RWPE1 (cell line): ENCODE measurements around the gene FAM20B.

ENCODE experiments used
- CTCF ChIA-PET: fragments of 350-600 bp; sonication (Branson Sonifier 250); formaldehyde crosslinking; extraction: SDS; loops from one replicate; lab custom pipeline; 2021; lab: Yijun Ruan, JAX
- POLR2A ChIA-PET: fragments of 400-600 bp; formaldehyde crosslinking; extraction: SDS; loops from one replicate; lab custom pipeline; 2020; ENCODE audit warnings: antibody characterized with exemption; ENCODE audit not compliant: low non-redundant PET; lab: Yijun Ruan, JAX
- DNase-seq: peaks from one replicate; pipeline ENCODE4 v3.0.0; 2012; ENCODE audit warnings: low spot score
- H3K27ac ChIP-seq: fragments of 450-650 bp; 2 replicates; pipeline ENCODE4 v1.5.1; 2017
- TF ChIP-seq, protein P1 (sequence below): fragments of 450-650 bp; conservative IDR thresholded peaks from 2 replicates; pipeline ENCODE4 v1.5.1; 2017; ENCODE audit warnings: low read depth, mild to moderate bottlenecking

Gene FAM20B

DNA sequence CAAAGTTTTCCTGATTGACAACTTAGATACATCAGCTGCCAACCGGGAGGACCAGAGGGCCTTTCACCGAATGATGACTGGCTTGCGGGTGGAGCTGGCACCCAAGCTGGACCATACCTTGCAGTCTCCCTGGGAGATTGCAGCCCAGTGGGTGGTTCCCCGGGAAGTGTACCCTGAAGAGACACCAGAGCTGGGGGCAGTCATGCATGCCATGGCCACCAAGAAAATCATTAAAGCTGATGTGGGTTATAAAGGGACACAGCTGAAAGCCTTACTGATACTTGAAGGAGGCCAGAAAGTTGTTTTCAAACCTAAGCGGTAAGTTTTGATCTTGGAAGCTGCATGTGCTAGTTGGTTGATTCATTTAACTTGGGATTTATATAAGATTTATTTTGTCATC lies 18.2 kb downstream of the FAM20B start:
- POLR2A ChIA-PET = no interaction called here
- CTCF ChIA-PET = no interaction called here

DNA sequence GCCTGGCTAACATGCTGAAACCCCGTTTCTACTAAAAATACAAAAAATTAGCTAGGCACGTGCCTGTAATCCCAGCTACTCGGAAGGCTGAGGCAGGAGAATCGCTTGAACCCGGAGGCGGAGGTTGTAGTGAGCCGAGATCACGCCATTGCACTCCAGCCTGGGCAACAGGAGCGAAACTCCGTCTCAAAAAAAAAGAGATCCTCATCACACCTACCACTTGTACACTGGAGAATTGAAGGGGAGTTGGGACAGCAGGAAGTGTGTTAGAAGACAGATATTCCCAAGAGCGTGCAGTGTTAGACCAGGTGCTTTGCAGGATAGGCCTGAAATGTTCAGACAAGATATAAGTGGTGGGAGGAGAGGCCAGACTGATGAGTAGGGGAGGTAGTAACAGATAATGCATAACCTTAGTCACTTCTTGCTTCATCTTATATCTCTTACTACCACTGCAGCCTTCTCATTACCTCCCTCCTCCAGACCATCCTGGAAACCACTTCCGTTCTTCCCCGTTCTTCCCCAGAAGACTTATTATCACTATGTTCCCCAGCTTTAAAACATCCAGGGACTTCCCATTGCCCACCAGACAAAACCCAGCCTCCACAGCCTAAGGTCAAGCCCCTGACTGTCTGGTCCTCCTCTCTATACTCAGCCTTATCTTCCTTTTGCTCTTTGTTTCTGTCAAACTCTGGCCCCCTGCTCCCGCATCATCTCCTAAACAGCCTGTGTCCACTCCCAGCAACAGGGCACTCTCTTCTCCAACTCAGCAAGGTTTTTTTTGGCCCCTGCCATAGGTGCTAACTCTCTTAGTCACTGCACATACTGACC lies 21.3 kb downstream of the FAM20B start:
- no peak overlapping the region for H3K27ac ChIP-seq
- CTCF ChIA-PET = interaction anchor here (0.6 to 0.7 kb wide), 2 partner anchors 515 to 580 kb away, joined by 3 read pairs; no protein-coding TSS in a partner anchor
- DNase-seq = no peak
- TF ChIP-seq, protein P1, sequence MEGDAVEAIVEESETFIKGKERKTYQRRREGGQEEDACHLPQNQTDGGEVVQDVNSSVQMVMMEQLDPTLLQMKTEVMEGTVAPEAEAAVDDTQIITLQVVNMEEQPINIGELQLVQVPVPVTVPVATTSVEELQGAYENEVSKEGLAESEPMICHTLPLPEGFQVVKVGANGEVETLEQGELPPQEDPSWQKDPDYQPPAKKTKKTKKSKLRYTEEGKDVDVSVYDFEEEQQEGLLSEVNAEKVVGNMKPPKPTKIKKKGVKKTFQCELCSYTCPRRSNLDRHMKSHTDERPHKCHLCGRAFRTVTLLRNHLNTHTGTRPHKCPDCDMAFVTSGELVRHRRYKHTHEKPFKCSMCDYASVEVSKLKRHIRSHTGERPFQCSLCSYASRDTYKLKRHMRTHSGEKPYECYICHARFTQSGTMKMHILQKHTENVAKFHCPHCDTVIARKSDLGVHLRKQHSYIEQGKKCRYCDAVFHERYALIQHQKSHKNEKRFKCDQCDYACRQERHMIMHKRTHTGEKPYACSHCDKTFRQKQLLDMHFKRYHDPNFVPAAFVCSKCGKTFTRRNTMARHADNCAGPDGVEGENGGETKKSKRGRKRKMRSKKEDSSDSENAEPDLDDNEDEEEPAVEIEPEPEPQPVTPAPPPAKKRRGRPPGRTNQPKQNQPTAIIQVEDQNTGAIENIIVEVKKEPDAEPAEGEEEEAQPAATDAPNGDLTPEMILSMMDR = no peak
- POLR2A ChIA-PET = no interaction called here

More for the DNA sequence above, 18.2 kb downstream of the FAM20B start:
- H3K27ac ChIP-seq = no peak overlapping the region
- TF ChIP-seq, protein P1 = no peak
- DNase-seq = no peak

DNA sequence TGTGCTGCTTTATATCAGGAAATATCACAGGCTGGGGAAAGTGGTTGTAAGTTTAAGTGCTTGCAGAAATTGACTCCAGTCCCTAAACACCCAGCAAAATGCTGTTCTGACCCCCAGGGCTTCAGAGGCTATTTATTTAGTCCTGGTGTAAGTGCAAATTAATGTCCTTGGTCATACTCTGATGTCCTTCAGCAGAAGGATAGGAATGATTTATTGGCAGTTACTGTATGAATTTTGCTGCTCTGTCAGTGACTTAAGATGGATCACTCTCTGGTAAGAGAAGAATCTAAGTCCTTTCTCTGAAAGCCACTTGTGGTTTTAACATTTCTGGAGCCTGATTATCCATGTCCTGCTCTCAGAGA lies 21.9 kb downstream of the FAM20B start:
- ChIA-PET POLR2A (no interaction called here), CTCF (interaction anchor here (0.6 to 0.7 kb wide), 2 partner anchors 516 to 581 kb away, joined by 3 read pairs; no protein-coding TSS in a partner anchor)
- no peak overlapping the region for H3K27ac ChIP-seq
- TF ChIP-seq, protein P1 = no peak
- DNase-seq = no peak

DNA sequence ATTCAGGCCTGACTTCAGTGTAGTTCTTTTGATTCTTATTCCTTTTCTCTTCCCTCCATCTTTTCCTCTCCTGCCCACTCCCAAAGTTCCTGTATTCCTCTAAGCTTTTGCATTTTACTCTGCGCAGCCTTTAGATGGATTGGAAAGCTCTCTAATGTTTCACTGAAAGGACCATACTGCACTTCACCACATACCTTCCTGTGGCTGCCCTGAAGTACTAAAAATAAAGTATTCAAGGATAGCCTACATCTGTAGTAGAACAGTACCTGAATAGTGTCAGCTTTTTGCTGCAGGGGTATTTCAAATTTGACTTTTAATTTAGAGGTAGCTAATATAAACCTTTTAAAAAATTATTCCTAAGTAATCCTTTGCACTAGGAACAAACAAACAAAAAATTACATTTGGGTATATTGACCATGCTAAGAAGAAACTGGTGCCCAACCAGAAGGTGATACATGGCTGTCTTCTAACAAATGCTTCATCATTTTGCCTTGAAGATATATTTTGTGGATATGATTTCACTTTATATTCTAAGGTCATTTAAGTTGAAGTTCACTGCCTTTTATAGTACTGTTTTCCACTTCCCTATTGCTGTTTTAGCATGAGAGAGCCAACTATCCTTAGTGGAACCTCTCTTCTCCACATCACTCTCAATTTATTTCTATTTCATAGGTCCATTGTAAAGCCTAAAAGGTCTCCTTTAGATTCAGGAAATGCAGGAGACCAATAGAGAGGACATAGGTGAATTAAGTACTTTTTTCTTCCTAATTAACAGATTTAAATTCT lies 22.8 kb downstream of the FAM20B start:
- DNase-seq = no peak
- H3K27ac ChIP-seq = no peak overlapping the region
- ChIA-PET CTCF (interaction anchor here (0.6 kb wide), 1 partner anchor 434 kb away, joined by 3 read pairs; no protein-coding TSS in a partner anchor), POLR2A (no interaction called here)
- TF ChIP-seq, protein P1 = no peak

DNA sequence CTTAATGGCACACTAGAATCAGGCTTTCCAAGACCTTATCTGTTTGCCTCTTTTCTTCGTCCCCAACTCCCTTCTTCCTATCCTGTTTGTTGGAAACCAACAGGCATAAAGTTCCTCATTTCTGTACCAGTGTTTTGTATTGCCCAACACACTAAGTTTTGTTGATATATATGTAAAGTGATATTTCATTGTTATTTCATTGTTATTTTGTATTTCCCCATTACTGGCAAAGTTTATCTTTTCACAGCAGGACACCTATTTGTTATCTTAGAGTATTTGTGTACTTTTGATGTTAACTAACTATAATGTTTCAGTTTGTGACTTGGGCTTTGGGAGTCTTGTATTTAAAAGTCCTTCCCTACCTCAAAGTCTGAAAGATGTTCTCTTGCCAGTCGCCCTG lies 27.1 kb downstream of the FAM20B start:
- H3K27ac ChIP-seq = no peak overlapping the region
- ChIA-PET POLR2A (no interaction called here), CTCF (interaction anchor here (0.6 kb wide), 1 partner anchor 20 kb away, joined by 5 read pairs; no protein-coding TSS in a partner anchor)
- TF ChIP-seq, protein P1 = no peak
- DNase-seq = no peak

DNA sequence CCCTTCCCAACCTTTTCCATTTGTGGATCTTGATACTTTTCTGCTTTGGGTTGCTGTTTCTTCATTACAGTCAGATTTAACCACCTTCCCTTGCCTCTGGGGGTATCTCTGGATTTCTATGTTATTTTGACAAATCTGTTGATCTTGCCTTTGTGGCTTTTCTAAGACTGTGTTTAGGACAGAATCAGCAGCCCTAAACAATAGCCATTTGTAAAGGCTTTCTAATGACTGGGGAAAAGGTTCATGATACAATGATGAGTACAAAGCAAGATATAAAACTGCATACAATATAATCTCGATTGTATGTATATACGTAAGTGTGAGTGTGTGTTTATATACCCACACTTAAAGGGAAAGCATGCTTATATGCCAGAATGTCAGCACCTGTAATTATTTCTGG lies 27.8 kb downstream of the FAM20B start:
- TF ChIP-seq, protein P1 = no peak
- ChIA-PET POLR2A (no interaction called here), CTCF (no interaction called here)

More for the DNA sequence above, 27.8 kb downstream of the FAM20B start:
- DNase-seq = no peak
- no peak overlapping the region for H3K27ac ChIP-seq
